T-helper 2 cell treated with Interferon-gamma antibody and Interleukin-4, amounts not matched to agents 100 ng/mL and 5 ng/mL, for 36 hours (primary cell): ENCODE measurements around the gene NIFK. TPM values are rescaled to one million over a fixed set of nuclear protein-coding genes. Genes with fewer than 3 reads are reported as not detected.

Experiments used
- intact Hi-C: fragments of 100-400 bp; cut with micrococcal nuclease; formaldehyde crosslinking; loops from one replicate; pipeline ENCODE4 v1.15.1; 2023
- total RNA-seq: library from RNA; stranded (reverse); gene quantifications from 2 replicates; pipeline ENCODE4 v1.2.3, GENCODE V29; 2022

Gene NIFK
- total RNA-seq, result 87.7 and 97.3 TPM in 2 replicates

- intact Hi-C loops, result loop anchor here (1.0 to 5.0 kb wide), 7 partner anchors 14 to 334 kb away; partner anchors contain the start of genes CLASP1, RNU4ATAC and TSN
Measured at GRCh38 chr2:121736462-121737336, at the start of gene NIFK. NIFK (minus strand) TSS chr2:121736875; CDS start chr2:121736850, 25 bp downstream.

DNA sequence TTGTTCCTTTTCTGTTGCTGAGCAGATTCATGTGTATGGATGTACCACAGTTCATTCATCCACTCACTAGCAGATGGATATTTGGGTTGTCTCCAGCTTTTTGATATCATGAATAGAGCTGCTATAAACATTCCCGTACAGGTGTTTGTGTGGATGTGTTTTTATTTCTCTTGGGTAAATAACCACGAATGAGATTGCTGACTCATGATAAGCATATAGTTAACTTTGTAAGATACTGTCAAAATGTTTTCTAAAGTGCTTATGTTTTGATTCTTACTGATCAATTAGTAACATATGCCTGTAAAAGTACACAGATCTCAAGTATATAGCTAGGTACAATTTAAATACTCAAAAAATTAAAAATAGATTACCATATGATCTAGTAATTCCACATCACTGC lies 46.5 kb upstream of the NIFK start:
- intact Hi-C loops, result no loop called here

GRCh38 chr2:121778741-121779487 lies 42.2 kb upstream of the NIFK start:
- intact Hi-C loops, result no loop called here

DNA sequence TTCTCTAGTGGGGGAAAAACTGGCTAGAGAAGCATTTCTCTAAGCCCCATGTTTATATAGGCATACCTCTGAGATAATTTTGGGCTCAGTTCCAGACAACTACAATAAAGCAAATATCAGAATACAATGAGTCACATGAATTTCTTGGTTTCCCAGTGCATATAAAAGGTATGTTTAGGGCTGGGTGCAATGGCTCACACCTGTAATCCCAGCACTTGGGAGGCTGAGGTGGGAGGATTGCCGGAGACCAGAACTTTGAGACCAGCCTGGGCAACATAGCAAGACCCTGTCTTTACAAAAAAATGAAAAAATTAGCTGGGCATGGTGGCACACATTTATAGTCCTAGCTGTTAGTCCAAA lies 41.0 kb upstream of the NIFK start:
- intact Hi-C loops, result no loop called here

DNA sequence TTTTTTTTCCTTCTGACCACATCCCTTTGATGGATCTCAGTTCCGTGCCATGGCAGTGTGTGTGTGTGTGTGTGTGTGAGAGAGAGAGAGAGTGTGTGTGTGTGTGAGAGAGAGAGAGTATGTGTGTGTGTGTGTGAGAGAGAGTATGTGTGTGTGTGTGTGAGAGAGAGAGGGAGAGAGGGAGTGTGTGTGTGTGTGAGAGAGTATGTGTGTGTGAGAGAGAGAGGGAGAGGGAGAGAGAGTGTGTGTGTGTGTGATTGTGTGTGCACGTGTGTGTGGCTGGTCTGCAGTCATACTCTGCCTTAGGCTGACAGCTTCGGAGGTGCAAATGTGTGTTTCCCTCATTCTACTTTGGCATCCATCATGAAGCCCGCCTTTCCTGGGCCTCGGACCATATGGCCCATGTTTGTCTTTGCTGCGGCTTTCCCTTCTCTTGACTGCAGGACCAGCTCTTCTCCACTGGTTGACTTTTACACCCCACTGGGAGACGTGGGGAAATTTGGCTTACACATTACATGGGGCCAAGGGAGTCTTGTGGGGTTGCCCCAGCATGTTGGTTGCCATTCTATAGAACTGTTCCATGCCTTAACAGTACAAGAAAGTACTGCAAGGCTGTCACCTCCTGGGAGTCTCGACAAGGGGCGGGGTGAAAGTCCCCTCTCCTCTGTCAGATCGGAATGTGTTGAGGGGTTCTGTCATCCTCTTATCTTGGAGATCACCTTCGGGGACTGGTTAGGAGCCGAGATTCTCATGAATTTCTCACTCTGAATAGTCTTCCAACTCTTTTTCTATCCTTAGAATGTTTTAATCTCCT lies 40.4 kb upstream of the NIFK start:
- intact Hi-C loops, result no loop called here

DNA sequence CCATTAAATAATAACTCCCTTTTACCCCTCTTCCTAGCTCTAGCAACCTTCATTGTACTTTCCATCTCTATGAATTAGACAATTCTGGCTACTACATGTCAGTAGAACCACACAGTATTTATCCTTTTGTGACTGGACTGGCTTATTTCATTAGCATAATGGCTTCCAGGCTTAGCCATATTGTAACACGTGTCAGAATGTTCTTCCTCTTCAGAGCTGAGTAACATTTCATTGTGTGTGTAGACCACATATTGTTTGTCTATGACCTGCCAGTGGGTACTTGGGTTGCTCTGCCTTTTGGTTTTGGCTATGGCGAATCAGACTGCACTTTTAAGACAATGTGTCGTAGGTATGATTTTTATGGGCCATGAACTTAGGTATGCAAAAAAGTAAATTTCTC lies 39.7 kb upstream of the NIFK start:
- intact Hi-C loops, result no loop called here

GRCh38 chr2:121774235-121774634 lies 37.6 kb upstream of the NIFK start:
- intact Hi-C loops, result no loop called here

DNA sequence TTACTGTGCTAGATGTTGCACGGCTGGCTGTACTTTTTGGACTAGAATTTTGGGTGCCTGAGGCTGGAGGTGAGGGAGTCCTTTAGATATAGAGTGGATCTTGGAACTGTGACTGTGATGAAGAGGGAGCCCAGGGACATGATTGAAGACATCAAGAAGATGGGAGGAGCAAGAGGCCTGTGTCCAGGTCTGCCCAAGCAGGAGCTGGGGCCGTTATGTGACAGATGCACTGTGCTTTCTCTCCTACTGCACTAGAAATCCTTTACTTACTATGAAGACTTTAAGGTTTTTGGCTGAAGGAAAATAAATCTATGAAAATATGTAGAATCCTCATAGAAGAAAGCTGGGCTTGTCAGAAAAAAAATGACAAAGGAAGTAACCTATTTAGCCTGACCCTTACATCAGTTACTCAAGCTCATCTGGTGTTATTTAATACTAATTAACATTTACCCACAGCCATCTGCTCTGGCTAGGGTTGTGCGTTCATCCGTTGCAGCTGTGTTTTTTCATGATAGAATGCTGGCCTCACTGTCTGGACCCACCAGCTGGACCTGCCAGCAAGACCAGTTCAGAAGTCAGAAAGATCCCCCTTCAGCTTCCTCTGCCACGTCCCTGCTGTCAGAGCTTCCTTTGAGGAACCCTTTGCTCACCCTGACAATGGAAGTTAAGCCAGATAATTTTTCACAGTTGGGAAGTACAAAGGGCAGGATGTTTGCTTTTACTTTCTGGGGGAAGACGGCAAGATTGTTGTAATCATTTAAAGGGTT lies 35.5 kb upstream of the NIFK start:
- intact Hi-C loops, result no loop called here

GRCh38 chr2:121768143-121768755 lies 31.6 kb upstream of the NIFK start:
- intact Hi-C loops, result no loop called here

- intact Hi-C loops, result no loop called here
Measured at GRCh38 chr2:121766624-121767023, 29.9 kb upstream of the NIFK start.

DNA sequence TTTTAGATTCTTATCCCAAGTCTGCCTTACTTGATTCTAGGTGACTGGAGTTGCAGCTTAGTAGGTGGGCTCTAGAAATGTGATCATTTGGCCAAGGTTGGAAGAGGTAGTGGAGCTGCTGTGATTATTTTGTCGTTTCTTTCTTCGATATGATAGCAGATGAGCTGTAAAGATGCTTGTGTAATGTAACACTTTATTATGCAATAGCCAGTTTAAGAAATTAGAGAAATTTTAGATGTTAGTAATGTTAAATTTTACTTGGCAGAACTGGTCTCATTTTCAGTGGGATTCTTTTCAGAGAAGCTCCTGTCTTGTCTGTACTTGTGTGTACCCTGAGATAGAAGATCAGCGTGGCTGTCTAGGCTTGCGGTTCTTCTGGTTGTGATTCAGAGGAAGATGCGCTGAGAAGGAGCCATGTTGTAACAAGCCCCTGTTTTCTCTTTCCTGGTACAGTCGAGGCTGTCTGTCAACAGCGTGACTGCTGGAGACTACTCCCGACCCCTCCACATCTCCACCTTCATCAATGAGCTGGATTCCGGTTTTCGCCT lies 28.1 kb upstream of the NIFK start:
- intact Hi-C loops, result no loop called here

- intact Hi-C loops, result loop anchor here (1.0 kb wide), 4 partner anchors 18 to 224 kb away; partner anchors contain the start of gene CLASP1
Measured at GRCh38 chr2:121755237-121756111, 18.8 kb upstream of the NIFK start, which contains the start of gene TSN. TSN (plus strand) TSS chr2:121755651; CDS start chr2:121755780, 129 bp downstream.

DNA sequence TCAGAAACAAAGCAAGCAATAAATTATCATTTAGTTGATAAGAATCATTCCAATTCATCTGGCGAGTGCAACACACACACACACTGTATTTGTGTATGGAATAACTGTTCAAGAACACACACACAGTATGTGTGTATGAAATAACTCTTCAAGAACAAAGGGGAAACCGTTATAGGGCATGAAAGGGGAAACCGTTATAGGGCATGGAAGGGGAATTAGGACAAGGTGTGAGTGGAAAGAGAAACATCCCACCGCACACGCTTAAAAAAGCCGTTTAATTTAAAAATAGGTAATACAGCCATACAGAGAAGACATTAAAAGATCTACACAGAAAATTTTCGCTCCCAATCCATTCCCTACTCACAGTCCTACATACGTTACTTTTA lies 18.2 kb upstream of the NIFK start:
- intact Hi-C loops, result loop anchor here (1.0 kb wide), 4 partner anchors 18 to 224 kb away; partner anchors contain the start of gene CLASP1

DNA sequence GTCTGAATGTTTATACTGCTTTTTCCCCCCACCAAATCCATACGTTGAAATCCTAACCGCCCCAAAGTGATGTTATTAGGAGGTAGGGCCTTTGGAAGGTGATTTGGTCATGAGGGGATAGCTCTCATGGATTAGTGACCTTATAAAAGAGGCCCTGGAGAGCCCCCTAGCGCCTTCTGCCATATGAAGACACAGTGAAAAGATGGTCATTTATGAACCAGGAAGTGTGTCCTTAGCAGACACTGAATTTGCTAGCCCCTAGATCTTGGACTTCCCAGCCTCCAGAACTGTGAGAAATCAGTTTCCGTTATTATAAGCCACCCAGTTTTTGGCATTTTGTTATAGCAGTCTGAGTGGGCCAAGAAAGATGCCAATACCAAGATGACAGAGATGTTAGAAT lies 11.5 kb upstream of the NIFK start:
- intact Hi-C loops, result no loop called here

DNA sequence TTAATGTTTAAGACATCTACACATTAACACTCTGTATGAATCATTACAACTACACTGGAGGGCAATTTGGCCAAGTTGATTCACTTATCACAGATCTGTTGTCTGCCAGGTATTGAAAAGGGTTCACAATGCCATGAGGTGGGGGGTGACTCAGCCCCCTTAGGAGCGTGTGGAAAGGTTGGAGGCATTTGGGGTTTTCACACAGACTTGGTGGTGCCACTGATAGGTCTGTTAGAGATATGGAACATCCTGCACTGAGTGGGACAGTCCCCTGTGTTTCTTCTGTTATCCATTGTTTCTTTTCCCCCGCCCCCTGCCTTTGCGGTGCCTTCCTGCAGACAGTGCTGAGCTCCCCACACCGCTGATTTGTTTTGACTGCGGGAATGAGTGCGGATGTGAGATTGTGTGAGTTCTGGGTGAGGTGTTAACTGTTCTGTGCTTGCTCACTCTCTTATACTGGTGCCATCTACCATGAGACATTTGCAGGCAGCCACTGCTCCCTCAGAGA lies 9.4 kb upstream of the NIFK start:
- intact Hi-C loops, result no loop called here

- intact Hi-C loops, result no loop called here
Measured at GRCh38 chr2:121741450-121741849, 4.8 kb upstream of the NIFK start.

DNA sequence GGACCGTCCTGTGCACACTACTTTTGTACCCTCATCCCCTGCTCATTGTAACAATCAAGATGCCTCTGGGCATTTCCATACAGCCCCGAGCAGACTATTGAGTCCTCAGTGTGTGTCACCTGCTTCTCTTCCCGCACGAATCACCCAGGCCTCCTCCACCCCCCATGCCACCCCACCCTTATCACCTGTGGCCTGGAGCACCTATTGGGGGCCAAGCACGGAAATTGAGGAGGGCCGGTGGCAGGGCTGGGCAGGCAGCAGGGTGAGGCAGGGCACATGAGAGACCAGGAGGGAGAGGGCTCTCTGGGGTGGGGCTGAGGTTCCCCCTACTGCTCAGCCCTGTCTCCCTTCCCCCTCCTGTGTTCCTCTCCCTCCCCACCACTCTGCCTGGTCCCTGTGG lies 4.3 kb upstream of the NIFK start:
- intact Hi-C loops, result no loop called here

DNA sequence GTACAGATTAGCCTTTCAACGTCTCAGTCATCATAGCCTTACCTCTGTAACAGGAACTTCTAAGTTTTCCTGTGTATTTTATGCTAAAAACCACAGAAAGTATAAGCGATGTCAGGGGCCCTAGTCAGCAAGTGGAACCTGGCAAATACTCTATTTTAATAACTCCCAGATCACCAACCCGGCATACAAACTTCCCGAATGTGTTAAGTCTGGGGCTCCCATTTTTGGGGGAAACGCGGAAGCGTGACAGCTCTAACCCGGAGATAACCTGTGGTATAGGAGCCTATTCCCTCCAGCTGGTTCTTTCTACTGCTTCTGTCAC lies 574 bp downstream of the NIFK start:
- intact Hi-C loops, result loop anchor here (1.0 to 5.0 kb wide), 5 partner anchors 13 to 334 kb away; partner anchors contain the start of genes CLASP1 and RNU4ATAC
